Activated CD8-positive, alpha-beta memory T cell treated with anti-CD3 and anti-CD28 coated beads, Interleukin-2, amount 50 U/mL, for 48 hours (primary cell): Measurements from ENCODE around the gene FIP1L1.

ENCODE experiments used
- DNase-seq: peaks from one replicate; pipeline ENCODE4 v3.0.0-alpha.2; 2020

FIP1L1 gene

GRCh38 chr4:53477038-53477565 lies 99.7 kb downstream of the FIP1L1 start:
- no peak for DNase-seq

- no peak for DNase-seq
Measured at GRCh38 chr4:53477636-53478035, 100.2 kb downstream of the FIP1L1 start.

- no peak for DNase-seq
Measured at GRCh38 chr4:53478671-53479456, 101.4 kb downstream of the FIP1L1 start.

GRCh38 chr4:53479736-53480525 lies 102.5 kb downstream of the FIP1L1 start:
- DNase-seq: no peak

GRCh38 chr4:53480909-53481308 lies 103.5 kb downstream of the FIP1L1 start:
- DNase-seq: no peak

GRCh38 chr4:53481586-53481985 lies 104.1 kb downstream of the FIP1L1 start:
- DNase-seq: no peak

- no peak for DNase-seq
Measured at GRCh38 chr4:53483250-53483649, 105.8 kb downstream of the FIP1L1 start.

GRCh38 chr4:53484911-53485657 lies 107.6 kb downstream of the FIP1L1 start:
- no peak for DNase-seq

- no peak for DNase-seq
Measured at GRCh38 chr4:53485658-53486040, 108.2 kb downstream of the FIP1L1 start.

- no peak for DNase-seq
Measured at GRCh38 chr4:53487766-53488165, 110.3 kb downstream of the FIP1L1 start.

- no peak for DNase-seq
Measured at GRCh38 chr4:53489279-53489889, 111.9 kb downstream of the FIP1L1 start.

GRCh38 chr4:53490161-53490956 lies 112.9 kb downstream of the FIP1L1 start:
- DNase-seq: no peak

- DNase-seq: no peak
Measured at GRCh38 chr4:53490965-53491622, 113.7 kb downstream of the FIP1L1 start.

- no peak for DNase-seq
Measured at GRCh38 chr4:53494851-53495250, 117.4 kb downstream of the FIP1L1 start.

- DNase-seq: no peak
Measured at GRCh38 chr4:53497487-53498244, 120.2 kb downstream of the FIP1L1 start.

- DNase-seq: no peak
Measured at GRCh38 chr4:53498706-53499105, 121.3 kb downstream of the FIP1L1 start.

- no peak for DNase-seq
Measured at GRCh38 chr4:53499791-53500190, 122.3 kb downstream of the FIP1L1 start.

- DNase-seq: no peak
Measured at GRCh38 chr4:53500546-53500945, 123.1 kb downstream of the FIP1L1 start.

- DNase-seq: no peak
Measured at GRCh38 chr4:53501561-53501960, 124.1 kb downstream of the FIP1L1 start.

GRCh38 chr4:53502094-53502493 lies 124.7 kb downstream of the FIP1L1 start:
- no peak for DNase-seq

- no peak for DNase-seq
Measured at GRCh38 chr4:53505947-53506346, 128.5 kb downstream of the FIP1L1 start.
